RWPE2 (cell line): ENCODE results near the gene GLB1L3.
A peak's percentile ranks its signal among the peaks of the same experiment; 100 is the strongest.

Experiments
- ATAC-seq: fragments of 200-7000 bp; cut with Tn5 transposase; 3 replicates; pipeline ENCODE4 v1.9.1; 2021; ENCODE audit warnings: low read depth
- DNase-seq: peaks from one replicate; pipeline ENCODE4 v3.0.0-alpha.2; 2020; ENCODE audit warnings: low spot score
- H3K27ac ChIP-seq: fragments of 450-650 bp; 2 replicates; pipeline ENCODE4 v1.5.1; 2017; ENCODE audit warnings: mild to moderate bottlenecking; ENCODE audit not compliant: poor library complexity, severe bottlenecking
- H3K27me3 ChIP-seq: fragments of 250-450 bp; sonication (Bioruptor Pico); 2 replicates; pipeline ENCODE4 v1.5.1; 2021; ENCODE audit warnings: mild to moderate bottlenecking, moderate library complexity; ENCODE audit not compliant: insufficient read depth, poor library complexity, severe bottlenecking
- H3K36me3 ChIP-seq: fragments of 250-450 bp; sonication (Bioruptor Pico); 2 replicates; pipeline ENCODE4 v1.5.1; 2020; ENCODE audit warnings: low read depth, mild to moderate bottlenecking, moderate library complexity
- H3K4me1 ChIP-seq: fragments of 250-450 bp; sonication (Bioruptor Pico); 2 replicates; pipeline ENCODE4 v1.5.1; 2021; ENCODE audit warnings: mild to moderate bottlenecking, moderate library complexity; ENCODE audit not compliant: insufficient read depth, poor library complexity, severe bottlenecking
- H3K4me3 ChIP-seq: fragments of 250-450 bp; sonication (Bioruptor Pico); 2 replicates; pipeline ENCODE4 v1.5.1; 2021; ENCODE audit warnings: mild to moderate bottlenecking, moderate library complexity; ENCODE audit not compliant: severe bottlenecking
- H3K9me3 ChIP-seq: fragments of 250-450 bp; sonication (Bioruptor Pico); 2 replicates; pipeline ENCODE4 v1.5.1; 2021; ENCODE audit warnings: mild to moderate bottlenecking, moderate library complexity; ENCODE audit not compliant: severe bottlenecking
- TF ChIP-seq, protein P1 (sequence below): fragments of 450-650 bp; IDR thresholded peaks from one replicate; pipeline ENCODE4 v1.5.1; 2017; ENCODE audit warnings: mild to moderate bottlenecking, moderate library complexity; ENCODE audit not compliant: poor library complexity, severe bottlenecking

Gene GLB1L3

DNA sequence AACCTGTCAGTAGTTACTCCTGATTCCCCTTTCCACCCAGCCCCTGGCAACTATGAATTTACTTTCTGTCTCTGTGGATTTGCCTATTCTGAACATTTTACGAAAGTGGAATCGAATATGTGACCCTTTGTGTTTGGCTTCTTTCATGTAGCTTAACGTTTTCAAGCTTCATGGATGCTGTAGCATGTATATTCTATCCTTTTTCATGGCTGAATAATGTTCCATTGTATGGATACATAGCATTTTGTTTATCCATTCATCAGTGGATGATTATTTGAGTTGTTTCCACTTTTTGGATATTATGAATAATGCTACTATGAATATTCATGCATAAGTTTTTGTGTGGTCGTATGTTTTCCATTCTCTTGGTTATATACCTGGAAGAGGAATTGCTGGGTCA lies 46.4 kb downstream of the GLB1L3 start:
- no peak for DNase-seq
- TF ChIP-seq, protein P1, sequence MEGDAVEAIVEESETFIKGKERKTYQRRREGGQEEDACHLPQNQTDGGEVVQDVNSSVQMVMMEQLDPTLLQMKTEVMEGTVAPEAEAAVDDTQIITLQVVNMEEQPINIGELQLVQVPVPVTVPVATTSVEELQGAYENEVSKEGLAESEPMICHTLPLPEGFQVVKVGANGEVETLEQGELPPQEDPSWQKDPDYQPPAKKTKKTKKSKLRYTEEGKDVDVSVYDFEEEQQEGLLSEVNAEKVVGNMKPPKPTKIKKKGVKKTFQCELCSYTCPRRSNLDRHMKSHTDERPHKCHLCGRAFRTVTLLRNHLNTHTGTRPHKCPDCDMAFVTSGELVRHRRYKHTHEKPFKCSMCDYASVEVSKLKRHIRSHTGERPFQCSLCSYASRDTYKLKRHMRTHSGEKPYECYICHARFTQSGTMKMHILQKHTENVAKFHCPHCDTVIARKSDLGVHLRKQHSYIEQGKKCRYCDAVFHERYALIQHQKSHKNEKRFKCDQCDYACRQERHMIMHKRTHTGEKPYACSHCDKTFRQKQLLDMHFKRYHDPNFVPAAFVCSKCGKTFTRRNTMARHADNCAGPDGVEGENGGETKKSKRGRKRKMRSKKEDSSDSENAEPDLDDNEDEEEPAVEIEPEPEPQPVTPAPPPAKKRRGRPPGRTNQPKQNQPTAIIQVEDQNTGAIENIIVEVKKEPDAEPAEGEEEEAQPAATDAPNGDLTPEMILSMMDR, result no peak
- ATAC-seq, result no peak

DNA sequence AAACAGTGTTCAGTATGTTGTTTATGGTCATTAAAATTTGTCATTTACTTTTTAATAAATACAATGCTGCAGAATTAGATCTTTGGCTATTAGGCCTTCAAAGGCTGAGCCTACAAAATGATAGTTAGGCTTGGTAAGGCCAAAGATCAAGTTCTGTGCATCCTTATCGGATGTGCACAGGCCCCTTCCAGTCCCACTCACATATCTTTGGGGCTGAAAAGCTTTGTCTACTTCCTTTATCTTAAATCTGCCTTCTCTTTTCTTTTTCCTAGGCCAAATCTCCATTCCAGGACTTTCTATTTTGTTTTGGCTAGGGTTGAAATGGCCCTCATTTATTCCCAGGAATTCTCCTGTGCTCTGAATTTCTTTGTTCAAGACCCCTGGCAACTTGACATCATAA lies 52.3 kb downstream of the GLB1L3 start:
- H3K9me3 ChIP-seq, result no peaks in the 10 kb centered on the region
- no peak overlapping the region for H3K4me3 ChIP-seq
- H3K27ac ChIP-seq, result no peak overlapping the region
- peaks cover 34% of the 10 kb centered on the region for H3K27me3 ChIP-seq
- no peaks in the 10 kb centered on the region for H3K36me3 ChIP-seq
- no peaks in the 10 kb centered on the region for H3K4me1 ChIP-seq
- TF ChIP-seq, protein P1, result no peak
- no peak for ATAC-seq
- DNase-seq, result no peak

More for the DNA sequence above, 46.4 kb downstream of the GLB1L3 start:
- no peaks in the 10 kb centered on the region for H3K4me1 ChIP-seq
- no peak overlapping the region for H3K27ac ChIP-seq
- no peaks in the 10 kb centered on the region for H3K9me3 ChIP-seq
- H3K27me3 ChIP-seq, result peaks cover 3% of the 10 kb centered on the region
- no peaks in the 10 kb centered on the region for H3K36me3 ChIP-seq
- no peak overlapping the region for H3K4me3 ChIP-seq

DNA sequence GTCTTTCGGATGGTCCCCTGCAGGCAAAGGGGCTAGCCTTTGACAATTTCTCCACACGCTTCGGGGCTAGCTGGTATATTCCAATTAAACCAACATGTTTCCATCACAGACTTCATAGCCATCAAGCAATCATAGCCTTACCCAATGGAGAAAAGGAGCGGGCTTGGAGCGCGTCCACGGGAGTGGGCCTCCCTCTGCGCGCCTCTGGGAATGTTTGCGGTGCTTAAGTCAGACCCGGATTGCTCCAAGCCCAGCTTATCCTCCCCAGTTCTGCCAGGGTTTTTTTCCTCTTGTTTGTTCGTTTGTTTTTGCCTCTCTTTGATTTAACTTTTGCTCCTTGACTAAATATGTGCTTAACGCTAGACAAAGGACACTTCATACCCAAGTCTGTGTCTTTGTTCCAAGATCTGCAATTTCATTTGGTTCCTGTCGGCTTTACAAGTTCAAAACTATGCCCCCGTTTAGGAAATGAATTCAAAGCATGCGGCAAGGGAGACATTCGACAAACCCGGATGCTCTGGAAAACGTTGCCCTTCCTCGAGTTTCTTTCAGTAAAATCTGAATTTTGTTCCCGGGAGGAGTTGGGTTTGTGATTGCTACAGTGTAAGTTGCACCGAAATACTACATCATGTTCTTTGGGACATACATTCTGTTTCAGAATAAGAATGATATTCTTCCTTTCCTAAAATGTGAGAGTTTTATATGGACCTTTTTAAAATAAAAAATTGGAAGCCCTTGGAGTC lies 54.6 kb downstream of the GLB1L3 start:
- no peaks in the 10 kb centered on the region for H3K9me3 ChIP-seq
- H3K4me3 ChIP-seq, result no peak overlapping the region
- no peaks in the 10 kb centered on the region for H3K36me3 ChIP-seq
- H3K27me3 ChIP-seq, result peaks cover 32% of the 10 kb centered on the region
- no peak overlapping the region for H3K27ac ChIP-seq
- no peak for DNase-seq
- no peaks in the 10 kb centered on the region for H3K4me1 ChIP-seq
- TF ChIP-seq, protein P1, result no peak
- no peak for ATAC-seq

- H3K9me3 ChIP-seq, result no peaks in the 10 kb centered on the region
- TF ChIP-seq, protein P1, result no peak
- H3K4me3 ChIP-seq, result peak within 1 kb of the TSS; percentile 31
- H3K4me1 ChIP-seq, result no peaks in the 10 kb centered on the region
- no peak within 1 kb of the TSS for H3K27ac ChIP-seq
- H3K36me3 ChIP-seq, result no peaks in the 10 kb centered on the region
- ATAC-seq (peak; percentile 89), DNase-seq (no peak)
- peaks cover 32% of the 10 kb centered on the region for H3K27me3 ChIP-seq
Measured at GRCh38 chr11:134331354-134332188, 55.4 kb downstream of the GLB1L3 start, which contains the start of gene GLB1L2. TSS of gene GLB1L2 (plus strand) at chr11:134331988. CDS start at chr11:134332062, 74 bp downstream.
